GM21390 (cell line): ENCODE measurements around the gene ZWILCH.

Experiments used
- ATAC-seq: cut with Tn5 transposase; IDR thresholded peaks from one replicate; pipeline ENCODE4 v1.9.1; 2021; ENCODE audit not compliant: unreplicated experiment

Gene ZWILCH

DNA sequence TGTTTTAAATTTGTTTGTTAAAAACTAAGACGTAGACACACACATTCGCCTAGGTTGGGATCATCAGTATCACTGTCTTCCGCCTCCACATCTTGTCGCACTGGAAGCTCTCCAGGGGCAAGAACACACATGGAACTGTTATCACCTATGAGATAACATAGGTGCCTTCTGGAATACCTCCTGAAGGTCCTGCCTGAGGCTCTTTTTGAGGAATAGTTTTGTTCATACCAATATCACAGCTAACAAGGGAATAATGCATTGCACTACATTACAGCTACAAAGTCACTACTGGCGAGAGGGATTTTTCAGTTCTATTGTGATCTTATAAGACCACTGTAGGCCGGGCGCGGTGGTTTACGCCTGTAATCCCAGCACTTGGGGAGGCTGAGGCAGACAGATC, 29.9 kb downstream of the ZWILCH start:
- no peak for ATAC-seq

DNA sequence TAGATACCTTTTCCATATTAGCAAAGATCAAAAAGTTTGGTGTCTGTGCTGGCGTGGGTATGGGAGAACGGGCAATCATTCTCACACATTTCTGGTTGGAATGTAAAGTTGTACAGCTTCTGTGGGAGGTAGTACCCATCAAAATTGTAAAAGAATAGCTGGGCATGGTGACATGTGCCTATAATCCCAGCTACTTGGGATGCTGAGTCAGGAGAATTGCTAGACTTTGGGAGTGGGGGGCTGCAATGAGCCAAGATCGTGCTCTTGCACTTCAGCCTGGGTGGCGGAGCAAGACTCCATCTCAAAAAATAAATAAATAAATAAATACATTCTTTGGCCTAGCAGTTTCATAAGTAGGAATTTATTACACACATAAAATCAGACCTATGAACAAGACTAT, 37.8 kb downstream of the ZWILCH start:
- ATAC-seq: no peak

DNA sequence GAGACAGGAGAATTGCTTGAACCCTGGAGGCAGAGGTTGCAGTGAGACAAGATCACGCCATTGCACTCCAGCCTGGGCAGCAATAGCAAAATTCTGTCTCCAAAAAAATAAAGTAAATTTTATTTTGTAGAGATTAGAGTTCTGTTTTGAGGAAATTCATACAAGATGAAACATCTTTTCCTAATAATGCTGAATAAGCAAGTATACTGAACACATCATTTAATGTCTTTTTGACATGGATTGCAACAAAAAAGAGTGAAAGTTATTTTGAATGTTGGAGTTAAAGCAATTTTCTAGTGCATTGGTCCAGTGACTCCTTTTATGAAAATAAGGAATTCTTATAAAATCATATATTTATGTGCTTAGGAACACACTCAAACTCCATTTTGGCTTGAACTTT, 40.1 kb downstream of the ZWILCH start:
- no peak for ATAC-seq

DNA sequence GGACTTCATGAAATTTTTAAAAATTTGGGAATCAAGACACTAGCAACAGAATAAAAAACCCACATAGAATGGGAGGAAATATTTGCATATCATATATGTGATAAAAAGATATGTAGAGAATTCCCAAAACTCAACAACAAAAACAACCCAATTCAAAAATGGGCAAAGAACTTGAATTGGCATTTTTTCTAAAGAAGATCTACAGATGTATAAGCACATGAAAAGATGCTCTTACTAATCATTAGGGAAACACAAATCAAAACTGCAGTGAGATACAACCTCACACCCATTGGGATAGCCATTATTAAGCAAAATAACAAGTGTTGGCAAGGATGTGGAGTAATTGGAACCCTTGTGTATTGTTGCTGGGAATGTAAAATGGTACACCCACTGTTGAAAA, 50.6 kb downstream of the ZWILCH start:
- ATAC-seq: no peak

DNA sequence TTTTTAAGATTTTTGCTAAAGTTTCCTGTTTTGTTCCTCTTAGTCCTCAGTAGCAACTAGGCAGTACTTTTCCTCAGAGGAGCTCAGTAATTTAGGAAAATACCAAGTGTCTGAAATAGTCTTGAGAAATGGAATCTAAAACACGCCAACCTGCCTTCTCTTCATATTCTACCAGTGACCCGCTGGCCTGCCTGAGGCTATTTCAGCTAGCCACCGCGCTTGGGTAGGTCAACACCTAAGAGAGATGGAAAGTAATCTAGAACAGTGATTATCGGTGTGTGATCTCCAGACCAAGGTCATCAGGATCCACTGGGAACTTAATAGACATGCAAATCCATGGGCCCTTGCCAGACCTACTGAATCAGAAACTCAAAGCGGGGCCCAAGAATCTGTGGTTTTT, 53.1 kb downstream of the ZWILCH start:
- no peak for ATAC-seq

DNA sequence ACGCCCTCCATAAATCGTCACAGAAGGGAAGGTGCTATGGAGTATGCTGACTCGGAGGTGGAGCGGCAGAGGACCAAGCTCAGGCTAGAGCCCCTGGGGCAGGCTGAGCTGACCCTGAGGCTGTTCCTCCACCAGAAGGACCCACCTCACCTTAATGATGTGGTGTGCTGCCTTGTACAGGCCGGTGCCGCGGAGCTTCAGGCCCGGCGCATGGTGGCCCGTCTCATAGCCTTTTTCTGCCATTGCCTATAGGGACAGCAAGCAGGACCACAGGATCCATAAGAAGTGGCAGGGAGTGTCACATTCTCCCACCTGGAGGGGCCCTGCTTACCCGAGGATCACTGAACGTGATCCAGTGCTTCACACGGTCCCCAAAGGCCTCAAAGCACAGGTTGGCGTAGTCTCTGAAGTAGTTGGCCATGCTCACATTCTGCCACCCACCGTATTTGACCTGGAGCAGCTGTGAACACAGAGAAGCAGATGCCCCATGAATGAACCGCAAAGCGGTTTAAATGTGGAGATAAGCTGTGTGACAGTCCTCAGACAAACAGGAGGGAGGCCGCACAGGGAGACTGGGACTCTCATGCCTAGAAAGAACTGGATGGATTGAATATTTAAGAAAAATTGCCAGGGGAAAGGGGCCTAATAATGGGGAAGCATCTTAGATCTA, 55.9 kb downstream of the ZWILCH start:
- no peak for ATAC-seq

DNA sequence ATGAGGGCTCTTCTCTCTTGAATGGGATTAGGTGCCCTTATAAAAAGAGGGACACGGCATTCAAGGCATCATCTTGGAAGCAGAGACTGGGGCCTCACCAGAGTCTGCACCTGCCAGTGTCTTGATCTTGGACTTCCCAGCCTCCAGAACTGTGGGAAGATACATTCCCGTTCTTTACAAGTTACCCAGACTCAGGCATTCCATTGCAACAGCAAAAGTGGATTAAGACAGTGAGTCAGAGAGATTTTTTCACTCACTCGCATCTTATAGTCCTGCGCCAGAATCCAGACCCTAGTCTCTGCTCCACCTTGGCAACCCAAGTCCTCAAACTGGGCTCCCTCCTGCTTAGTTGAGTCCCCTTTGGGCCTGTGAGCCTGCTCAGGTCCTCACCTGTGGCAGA, 58.0 kb downstream of the ZWILCH start:
- ATAC-seq: no peak

DNA sequence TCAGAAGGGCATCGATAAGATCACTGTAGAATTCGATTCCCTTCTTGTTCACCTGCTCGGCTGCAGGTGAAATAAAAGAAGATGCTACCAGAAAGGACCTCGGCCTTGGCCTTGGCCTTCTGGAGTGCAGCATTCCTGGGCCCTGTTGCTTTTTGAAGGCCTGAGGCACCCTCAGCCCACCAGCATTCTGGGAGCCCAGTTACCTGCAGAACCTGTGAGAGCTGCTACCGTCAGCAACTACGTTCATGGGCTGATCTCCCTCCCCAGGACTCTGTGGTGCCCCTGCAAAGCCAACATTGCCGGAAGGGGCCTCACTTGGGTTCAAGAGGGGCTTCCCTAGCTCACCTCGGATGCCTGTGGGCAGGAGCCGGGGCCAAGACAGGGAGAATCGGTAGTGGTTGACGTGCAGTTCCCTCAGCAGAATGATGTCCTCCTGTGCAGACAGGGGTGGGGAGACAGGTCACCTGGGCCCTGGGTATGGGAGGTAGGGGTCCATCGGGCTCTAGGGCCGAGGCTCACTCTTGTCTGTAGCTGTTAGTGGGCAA, 58.5 kb downstream of the ZWILCH start:
- ATAC-seq: no peak

DNA sequence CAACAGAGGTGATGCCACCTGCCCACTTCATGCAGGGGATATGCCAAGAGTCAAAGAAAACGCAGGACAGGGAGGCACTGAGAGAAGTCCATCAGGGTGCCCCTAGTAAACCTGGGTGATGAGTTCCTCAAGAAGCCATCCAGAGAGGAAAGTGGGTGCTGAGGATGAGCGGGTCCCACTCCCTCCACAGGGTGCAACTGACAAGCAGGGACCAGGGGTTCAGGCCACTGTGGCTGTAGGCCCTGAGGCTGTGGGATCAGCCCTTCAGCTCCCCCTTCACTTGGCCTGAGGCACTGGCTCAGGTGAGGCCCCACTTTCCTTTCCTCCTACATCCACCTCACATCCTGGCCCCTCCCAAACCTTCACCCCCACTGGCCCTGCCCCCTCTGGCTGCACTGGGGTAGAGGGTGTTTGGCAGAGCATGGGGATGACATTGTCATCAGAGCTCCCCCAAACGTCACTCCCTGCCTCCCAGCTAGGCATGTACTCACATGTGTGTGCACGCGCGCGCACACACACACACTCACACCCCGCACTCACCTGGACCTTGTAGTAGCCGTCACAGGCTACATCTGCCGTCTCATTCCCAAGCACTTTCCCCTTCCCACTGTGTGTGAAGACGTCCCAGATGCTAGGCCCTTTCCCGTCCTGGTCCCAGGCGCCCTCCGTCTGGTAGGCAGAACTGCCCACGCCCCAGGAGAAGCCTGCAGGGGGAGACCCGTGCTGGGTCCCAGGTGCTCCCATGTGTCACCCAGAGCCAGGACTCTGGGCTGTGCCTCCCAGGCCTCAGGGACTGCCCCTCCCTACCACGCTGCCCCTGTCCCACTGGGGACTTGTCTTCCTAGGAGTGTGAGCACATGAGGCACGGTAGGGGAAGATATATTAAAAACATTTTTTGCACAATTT, 59.3 kb downstream of the ZWILCH start:
- ATAC-seq: no peak

DNA sequence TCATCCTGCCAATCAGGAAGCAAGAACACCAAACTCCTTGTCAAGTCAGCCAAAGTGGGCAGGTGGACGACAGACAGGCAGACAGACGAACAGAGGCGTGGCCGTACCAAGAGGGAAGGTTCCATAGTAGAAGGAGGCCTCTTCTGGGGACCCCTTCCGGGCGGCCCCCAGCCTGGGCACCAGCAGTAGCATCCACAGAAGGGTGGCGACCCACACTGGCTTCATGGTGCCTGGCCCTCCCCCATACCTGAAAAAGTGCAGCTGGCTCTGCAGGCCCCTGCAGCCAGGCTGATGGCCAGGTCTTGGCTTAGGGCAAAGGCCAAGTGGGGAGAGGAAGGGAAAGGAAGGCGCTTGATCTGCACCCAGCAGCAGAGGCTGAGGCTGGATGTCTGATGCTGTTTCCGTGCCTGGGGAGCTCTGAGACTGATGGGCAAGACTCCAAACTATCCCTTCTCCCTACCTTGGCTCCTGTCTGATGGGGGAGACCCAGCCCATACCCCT, 60.1 kb downstream of the ZWILCH start:
- no peak for ATAC-seq

DNA sequence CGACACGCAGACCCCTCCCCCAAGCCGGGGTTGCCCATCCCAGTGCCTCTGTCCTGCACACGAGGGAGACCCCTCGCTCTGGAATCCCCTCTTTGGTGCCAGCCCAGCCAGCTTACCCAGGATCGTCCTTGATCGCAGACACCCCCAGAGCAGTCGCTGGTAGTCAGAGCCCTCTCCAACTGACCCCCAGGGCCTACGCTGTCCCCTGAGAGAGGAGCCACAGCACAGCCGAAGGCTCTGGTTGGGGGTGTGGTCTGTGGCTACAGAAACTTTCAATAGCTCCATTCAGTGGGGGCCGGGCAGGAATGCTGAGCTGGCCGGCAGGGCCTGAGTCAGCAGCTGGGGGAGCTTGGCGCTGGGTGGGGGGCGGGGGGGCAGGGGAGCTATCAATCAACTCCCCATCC, 60.6 kb downstream of the ZWILCH start, which contains the start of gene LCTL:
LCTL (minus strand) TSS at position 258 of the 404 bp plus-strand sequence. CDS start 633 bp downstream, outside the sequence.
- ATAC-seq: no peak

DNA sequence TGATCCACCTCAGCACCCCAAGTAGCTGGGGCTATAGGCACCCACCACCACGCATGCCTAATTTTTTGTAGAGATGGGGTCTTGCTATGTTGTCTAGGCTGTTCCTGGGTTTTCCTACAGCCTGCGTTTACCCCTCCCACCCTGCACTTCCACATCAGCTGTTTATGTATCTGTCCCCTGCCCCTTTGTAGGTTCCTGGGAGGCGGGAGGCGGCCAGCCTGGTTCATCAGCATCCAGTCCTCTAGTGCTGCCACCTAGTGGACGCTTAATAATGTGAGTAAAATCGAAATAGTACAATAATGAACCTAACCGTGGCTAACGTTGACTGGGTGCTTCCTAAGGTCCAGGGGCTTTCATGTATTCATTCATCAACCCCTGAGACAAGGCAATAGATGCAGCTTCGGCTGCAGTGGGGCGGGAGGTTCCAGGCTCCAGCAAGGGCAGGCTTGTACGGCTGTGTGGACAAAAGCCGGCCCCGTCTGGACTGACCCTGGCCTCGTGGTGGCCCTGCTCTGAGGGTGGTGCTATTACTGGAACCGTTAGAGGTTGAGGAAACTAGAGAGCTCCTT, 61.9 kb downstream of the ZWILCH start:
- ATAC-seq: no peak

DNA sequence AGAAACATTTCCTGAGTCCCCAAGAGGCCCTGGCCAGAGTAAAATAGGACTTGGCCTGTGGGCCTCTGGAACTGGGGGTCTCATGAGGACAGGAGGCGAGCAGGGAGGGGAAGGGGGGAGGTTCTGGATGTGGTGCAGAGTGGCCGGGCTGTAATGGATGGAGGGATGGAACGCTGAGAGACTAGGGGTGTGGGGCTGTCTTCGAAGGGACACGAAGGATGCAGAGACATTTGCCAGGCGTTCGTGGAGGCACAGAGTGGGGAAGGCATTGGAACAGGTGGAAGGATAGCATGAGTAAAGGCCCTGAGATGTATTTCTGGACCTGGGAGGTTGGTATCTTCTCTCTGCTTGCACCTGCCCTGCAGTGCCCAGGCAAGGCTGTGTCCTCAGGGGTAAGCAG, 62.8 kb downstream of the ZWILCH start:
- ATAC-seq: no peak

DNA sequence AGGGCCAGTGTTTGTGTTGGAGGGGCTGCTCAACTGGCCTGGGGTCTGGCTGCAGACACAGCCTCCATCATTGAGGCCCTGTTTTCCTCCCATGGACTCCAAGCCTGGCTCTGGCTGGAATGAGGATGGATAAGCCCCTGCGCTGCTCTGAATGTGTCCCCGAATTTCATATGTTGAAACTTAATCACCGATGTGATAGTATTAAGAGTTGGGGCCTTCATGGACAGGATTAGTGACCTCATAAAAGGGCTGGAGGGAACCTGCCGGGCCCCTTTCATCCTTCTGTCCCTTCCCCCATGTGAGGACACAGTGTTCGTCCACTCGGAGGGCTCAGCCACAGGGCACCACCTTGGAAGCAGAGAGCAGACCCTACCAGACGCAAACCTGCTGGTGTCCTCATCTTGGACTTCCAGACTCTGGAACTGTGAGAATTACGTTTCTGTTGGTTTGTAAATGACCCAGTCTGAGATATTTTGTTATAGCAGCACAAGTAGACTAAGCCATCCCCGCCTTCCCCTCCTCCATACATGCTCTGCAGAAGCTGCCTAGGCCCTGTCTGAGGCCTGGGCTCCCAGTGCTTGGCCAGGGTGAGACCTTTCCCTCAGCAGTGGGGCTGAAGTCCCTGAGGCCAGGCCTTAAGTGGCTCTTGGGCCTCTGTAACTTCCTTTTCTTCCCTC, 64.5 kb downstream of the ZWILCH start:
- ATAC-seq: no peak

DNA sequence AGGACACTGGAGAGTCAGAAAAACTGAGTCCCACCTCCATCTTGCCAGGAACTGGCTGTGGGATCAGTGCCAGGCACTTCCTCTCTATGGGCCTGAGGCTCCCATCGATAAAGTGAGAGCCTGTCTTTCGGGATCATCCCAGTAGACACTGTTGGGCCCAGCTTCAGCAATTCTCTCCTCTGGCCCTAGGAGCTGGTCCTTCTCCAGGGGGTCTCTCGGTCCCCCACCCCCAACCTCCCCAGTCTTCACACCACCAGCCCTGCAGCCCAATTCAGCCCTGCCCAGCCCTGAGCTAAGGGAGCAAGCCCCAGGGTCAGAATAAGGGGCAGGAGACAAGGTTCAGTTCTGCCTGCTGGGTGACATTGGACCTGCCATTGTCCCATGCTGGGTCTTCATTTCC, 65.2 kb downstream of the ZWILCH start:
- no peak for ATAC-seq

DNA sequence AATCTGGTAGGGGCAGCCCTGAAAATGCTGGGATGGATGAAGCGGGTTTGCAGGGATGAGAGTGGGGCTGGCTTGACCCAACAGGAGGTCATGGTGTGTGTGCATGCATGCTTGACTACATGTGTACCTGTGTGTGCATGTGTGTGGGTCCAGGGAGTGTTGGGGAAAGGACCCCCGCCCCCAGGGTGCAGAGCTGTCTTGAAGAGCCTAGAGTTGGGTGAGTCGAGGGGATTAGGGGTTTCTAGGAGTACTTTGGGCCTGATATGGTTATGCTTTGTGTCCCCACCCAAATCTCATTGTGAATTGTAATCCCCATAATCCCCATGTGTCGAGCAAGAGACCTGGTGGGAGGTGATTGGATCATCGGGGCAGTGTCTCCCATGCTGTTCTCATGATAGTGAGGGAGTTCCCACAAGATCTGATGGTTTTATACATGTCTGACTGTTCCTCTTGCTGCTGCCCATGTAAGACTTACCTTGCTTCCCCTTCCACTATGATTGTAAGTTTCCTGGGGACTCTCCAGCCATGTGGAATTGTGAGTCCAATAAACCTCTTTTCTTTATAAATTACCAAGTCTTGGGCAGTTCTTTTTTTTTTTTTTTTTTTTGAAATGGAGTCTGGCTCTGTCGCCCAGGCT, 65.8 kb downstream of the ZWILCH start:
- ATAC-seq: no peak

DNA sequence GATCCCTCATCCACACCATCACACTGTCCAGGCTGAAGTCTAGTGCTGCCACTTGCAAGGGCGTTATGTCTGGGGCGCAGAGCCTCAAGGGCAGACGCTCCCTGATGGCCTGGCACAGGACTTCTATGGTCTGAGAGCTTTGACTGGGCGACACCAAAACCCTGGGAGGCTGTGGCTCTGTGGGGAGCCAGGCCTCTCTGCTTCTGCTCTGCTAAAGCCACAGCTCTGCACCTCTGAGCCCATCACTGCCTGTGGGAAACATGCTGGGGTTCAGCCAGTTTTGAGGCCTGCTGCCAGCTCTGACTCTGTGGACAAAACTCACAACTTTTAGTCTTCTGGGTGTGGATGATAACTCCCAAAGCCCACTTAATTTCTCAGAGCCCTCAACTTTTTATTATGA, 67.0 kb downstream of the ZWILCH start:
- ATAC-seq: no peak

DNA sequence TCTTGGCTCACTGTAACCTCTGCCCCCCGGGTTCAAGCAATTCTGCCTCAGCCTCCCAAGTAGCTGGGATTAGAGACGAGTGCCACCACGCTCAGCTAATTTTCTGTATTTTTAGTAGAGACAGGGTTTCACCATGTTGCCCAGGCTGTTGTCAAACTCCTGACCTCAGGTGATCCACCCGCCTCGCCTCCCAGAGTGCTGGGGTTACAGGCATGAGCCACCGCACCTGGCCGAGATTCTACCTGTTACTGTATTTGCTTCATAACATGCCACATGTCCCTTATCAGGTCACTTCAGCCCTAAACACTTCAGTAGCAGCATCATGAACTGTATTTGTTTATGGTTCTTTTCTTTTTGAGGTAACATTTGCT, 68.2 kb downstream of the ZWILCH start:
- ATAC-seq: no peak

DNA sequence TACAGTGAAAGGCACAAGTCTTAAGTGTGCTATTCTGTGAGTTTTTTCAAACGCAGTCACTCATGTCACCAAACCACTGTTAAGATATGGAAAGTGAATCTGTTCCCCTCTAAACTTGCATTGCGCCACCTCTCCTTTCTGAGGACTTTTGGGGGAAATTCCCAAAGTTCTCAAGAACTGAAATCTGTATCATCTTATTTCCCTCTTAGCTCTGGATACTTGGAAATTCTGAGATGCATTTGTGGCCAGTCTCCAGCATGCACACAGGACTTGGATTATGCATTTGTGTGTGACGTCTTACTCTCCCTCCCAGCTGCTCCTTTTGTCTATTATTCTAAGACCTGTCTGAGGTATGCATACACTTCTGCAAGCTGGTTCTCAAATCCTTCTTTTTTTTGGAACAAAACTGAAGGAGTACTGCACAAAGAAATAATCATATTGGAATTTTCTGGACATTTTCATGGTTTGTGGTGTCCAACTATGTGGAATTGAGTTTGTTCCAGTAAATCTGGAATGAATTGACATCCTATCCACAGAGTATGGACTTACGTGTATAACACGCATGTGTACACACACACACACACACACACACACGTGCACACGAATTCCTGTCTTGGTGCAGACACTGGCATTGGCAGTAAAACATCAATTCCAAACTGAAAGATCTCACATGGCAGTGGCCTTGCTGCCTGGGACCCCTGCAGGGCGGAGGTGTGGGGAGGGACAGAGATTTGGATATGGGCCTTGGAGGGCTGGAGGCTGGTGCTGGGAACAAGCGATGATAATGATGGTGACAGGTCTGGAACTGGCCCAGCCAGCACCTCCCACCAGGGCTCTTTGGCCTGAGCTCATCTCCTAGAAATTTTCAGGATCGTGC, 68.8 kb downstream of the ZWILCH start:
- no peak for ATAC-seq

DNA sequence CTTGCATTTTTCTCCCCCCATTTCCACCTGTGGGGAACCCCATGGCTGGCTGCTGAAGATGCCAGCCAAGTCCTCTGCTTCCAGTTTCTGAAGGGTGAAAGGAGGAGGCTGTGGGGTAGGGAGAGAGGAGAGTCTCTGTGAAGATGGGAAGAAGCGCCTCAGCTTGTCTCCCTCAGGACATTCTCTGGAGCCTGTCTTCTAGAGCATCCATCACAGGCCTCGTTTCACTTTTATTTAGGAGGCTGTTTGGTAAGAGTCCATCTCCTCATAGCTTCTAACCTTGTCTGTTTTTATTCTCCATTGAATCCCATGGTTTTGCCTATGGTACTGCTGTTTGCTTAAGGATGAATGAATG, 69.4 kb downstream of the ZWILCH start:
- ATAC-seq: no peak
